ENCODE measurements around the gene TBC1D32. TPM values are rescaled to one million over a fixed set of nuclear protein-coding genes. Genes with fewer than 3 reads are reported as not detected.
"Not testable (repeated sequence)": the region's sequence is repeated elsewhere in the genome, so short reads cannot be mapped to it uniquely, and the experiment has no call there.

Gene TBC1D32
- total RNA-seq, 1 experiment from 2014 or later = 9.0 TPM

DNA sequence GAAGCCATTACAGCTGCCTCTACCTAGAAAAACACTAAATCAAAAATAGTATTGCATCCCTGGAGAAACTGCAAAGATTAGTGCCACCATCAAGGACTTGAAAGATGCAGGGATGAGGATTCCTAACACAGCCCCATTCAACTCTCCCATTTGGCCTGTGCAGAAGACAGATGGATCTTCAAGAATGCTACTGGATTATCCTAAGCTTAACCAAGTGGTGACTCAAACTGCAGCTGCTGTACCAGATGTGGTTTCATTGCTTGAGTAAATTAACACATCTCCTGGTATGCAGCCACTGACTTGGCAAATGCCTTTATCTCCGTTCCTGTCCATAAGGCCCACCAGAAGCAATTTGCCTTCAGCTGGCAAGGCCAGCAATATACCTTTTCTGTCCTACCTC, 117.4 kb downstream of the TBC1D32 start:
- no peak overlapping the region for H2BK15ac ChIP-seq (ENCODE audit: low read depth, low read length)
- H3K56ac ChIP-seq (ENCODE audit: insufficient read length, low read depth, low read length) = no peak overlapping the region
- H3T11ph ChIP-seq (ENCODE audit: low read length) = no peak overlapping the region
- no peaks in the 10 kb centered on the region for H3K79me1 ChIP-seq (ENCODE audit: insufficient read depth, low read depth, low read length, poor library complexity, severe bottlenecking)
- H3K4me2 ChIP-seq (ENCODE audit: insufficient read depth, insufficient read length, low read length) = no peak overlapping the region
- no peak overlapping the region for H3K4ac ChIP-seq (ENCODE audit: low read depth, low read length)
- no peak overlapping the region for H3K4me3 Mint-ChIP-seq
- no peak overlapping the region for H2AK5ac ChIP-seq (ENCODE audit: insufficient read length, low read length)
- no peaks in the 10 kb centered on the region for H3K27me3 ChIP-seq (ENCODE audit: insufficient read depth, low read length)
- H3K4me1 Mint-ChIP-seq = no peaks in the 10 kb centered on the region
- H4K5ac ChIP-seq (ENCODE audit: insufficient read length, low read depth, low read length) = no peak overlapping the region
- TF ChIP-seq CTCF (conservative IDR thresholded peaks at IDR 0.05) = no peak
- no peak overlapping the region for H2AFZ ChIP-seq (ENCODE audit: low read length)
- no peak overlapping the region for H2BK5ac ChIP-seq (ENCODE audit: insufficient read length, low read length)
- no peak overlapping the region for H2BK20ac ChIP-seq (ENCODE audit: low read depth, low read length, poor library complexity, severe bottlenecking)
- H3K27me3 Mint-ChIP-seq (ENCODE audit: low read depth) = no peaks in the 10 kb centered on the region
- H4K20me1 ChIP-seq (ENCODE audit: control insufficient read depth, insufficient read depth, insufficient read length) = no peaks in the 10 kb centered on the region
- H3K18ac ChIP-seq (ENCODE audit: insufficient read length, low read depth, low read length) = no peak overlapping the region
- H3K9ac ChIP-seq (ENCODE audit: extremely low read depth, insufficient read length, low read length) = no peak overlapping the region
- H3K36me3 Mint-ChIP-seq (ENCODE audit: insufficient read depth in 1 of 3, low read depth in 3 of 3) = peaks cover 11 to 47% (median 28%) of the 10 kb centered on the region in 3 experiments
- no peak overlapping the region for H3K14ac ChIP-seq (ENCODE audit: insufficient read depth, low read length)
- peaks cover 7 to 14% of the 10 kb centered on the region in 2 experiments for H3K9me3 Mint-ChIP-seq
- H3K23ac ChIP-seq (ENCODE audit: insufficient read length, low read depth, low read length) = no peak overlapping the region
- no peak overlapping the region for H3K27ac Mint-ChIP-seq
- no peak overlapping the region for H4K8ac ChIP-seq (replicated peaks; ENCODE audit: insufficient read length, low read depth, low read length)
- no peaks in the 10 kb centered on the region for H3K23me2 ChIP-seq (ENCODE audit: insufficient read length, low read depth, low read length, poor library complexity, severe bottlenecking)
- WGBS (ENCODE audit: extremely low coverage, insufficient read length, low lambda C conversion rate) = no CpG with 5 or more reads among the region's 1 CpG
- no peak for DNase-seq
- H4K91ac ChIP-seq (ENCODE audit: insufficient read length, low read depth, low read length) = no peak overlapping the region
- no peaks in the 10 kb centered on the region for H3K4me1 ChIP-seq (ENCODE audit: insufficient read depth, low read length)
- H3K9me3 ChIP-seq (ENCODE audit: control insufficient read depth, low read depth, low read length) = peaks cover 6% of the 10 kb centered on the region
- no peak overlapping the region for H2BK120ac ChIP-seq (ENCODE audit: low read depth, low read length, poor library complexity, severe bottlenecking)
- H3K79me2 ChIP-seq (ENCODE audit: insufficient read depth, low read length) = no peaks in the 10 kb centered on the region
- H3K27ac ChIP-seq (ENCODE audit: insufficient read length, low read depth, low read length) = no peak overlapping the region
- no peak overlapping the region for H2BK12ac ChIP-seq (ENCODE audit: insufficient read length, low read depth, low read length)

DNA sequence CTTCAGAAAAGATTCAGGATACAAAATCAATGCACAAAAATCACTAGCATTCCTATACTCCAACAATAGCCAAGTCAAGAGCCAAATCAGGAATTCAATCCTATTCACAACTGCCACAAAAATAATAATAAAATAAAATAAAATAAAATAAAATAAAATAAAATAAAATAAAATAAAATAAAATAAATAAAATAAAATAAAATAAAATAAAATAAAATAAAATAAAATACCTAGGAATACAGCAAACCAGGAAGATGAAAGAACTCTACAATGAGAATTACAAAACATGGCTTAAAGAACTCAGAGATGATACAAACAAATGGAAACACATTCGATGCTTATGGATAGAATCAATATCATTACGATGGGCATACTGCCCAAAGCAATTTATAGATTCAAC, 120.9 kb downstream of the TBC1D32 start:
- not testable (repeated sequence) for H3K4me2 ChIP-seq (ENCODE audit: insufficient read depth, insufficient read length, low read length); H3K56ac ChIP-seq (ENCODE audit: insufficient read length, low read depth, low read length); H2AFZ ChIP-seq (ENCODE audit: low read length); H3K4ac ChIP-seq (ENCODE audit: low read depth, low read length); H3K23me2 ChIP-seq (ENCODE audit: insufficient read length, low read depth, low read length, poor library complexity, severe bottlenecking); H3K18ac ChIP-seq (ENCODE audit: insufficient read length, low read depth, low read length); H3K4me3 Mint-ChIP-seq; H3K4me1 ChIP-seq (ENCODE audit: insufficient read depth, low read length); H3K27ac ChIP-seq (ENCODE audit: insufficient read length, low read depth, low read length); H3K79me2 ChIP-seq (ENCODE audit: insufficient read depth, low read length); H4K91ac ChIP-seq (ENCODE audit: insufficient read length, low read depth, low read length); H2BK12ac ChIP-seq (ENCODE audit: insufficient read length, low read depth, low read length); H2BK20ac ChIP-seq (ENCODE audit: low read depth, low read length, poor library complexity, severe bottlenecking); H4K8ac ChIP-seq (replicated peaks; ENCODE audit: insufficient read length, low read depth, low read length); H3K14ac ChIP-seq (ENCODE audit: insufficient read depth, low read length); H3T11ph ChIP-seq (ENCODE audit: low read length); H3K27ac Mint-ChIP-seq; H2BK15ac ChIP-seq (ENCODE audit: low read depth, low read length); H2BK5ac ChIP-seq (ENCODE audit: insufficient read length, low read length); H4K20me1 ChIP-seq (ENCODE audit: control insufficient read depth, insufficient read depth, insufficient read length); H2BK120ac ChIP-seq (ENCODE audit: low read depth, low read length, poor library complexity, severe bottlenecking); H3K27me3 ChIP-seq (ENCODE audit: insufficient read depth, low read length); H2AK5ac ChIP-seq (ENCODE audit: insufficient read length, low read length); H3K79me1 ChIP-seq (ENCODE audit: insufficient read depth, low read depth, low read length, poor library complexity, severe bottlenecking); H3K9ac ChIP-seq (ENCODE audit: extremely low read depth, insufficient read length, low read length); H3K4me1 Mint-ChIP-seq; H3K23ac ChIP-seq (ENCODE audit: insufficient read length, low read depth, low read length); H3K9me3 ChIP-seq (ENCODE audit: control insufficient read depth, low read depth, low read length); H3K27me3 Mint-ChIP-seq (ENCODE audit: low read depth); H4K5ac ChIP-seq (ENCODE audit: insufficient read length, low read depth, low read length); DNase-seq
- Mint-ChIP-seq H3K36me3 (ENCODE audit: insufficient read depth in 1 of 3, low read depth in 3 of 3) (peaks cover 11 to 41% (median 30%) of the 10 kb centered on the region in 3 experiments), H3K9me3 (peaks cover 7 to 12% of the 10 kb centered on the region in 2 experiments)
- WGBS (ENCODE audit: extremely low coverage, insufficient read length, low lambda C conversion rate) = no CpG with 5 or more reads among the region's 2 CpGs
